GM12878 (cell line): ENCODE results near the gene GPRC5C. TPM values are rescaled to one million over a fixed set of nuclear protein-coding genes. Genes with fewer than 3 reads are reported as not detected.

ENCODE experiments used
- CHD2 ChIP-seq: IDR thresholded peaks from 2 replicates; pipeline ENCODE4 v1.6.1; 2011; ENCODE audit warnings: low read depth, low read length, improper control_type of control experiment, borderline replicate concordance
- CREB1 ChIP-seq: IDR thresholded peaks from 2 replicates; pipeline ENCODE4 v1.6.1; 2012; ENCODE audit warnings: low read depth, mild to moderate bottlenecking, inconsistent platforms
- EGR1 ChIP-seq, 2 experiments: IDR thresholded peaks; 1 replicate in 1 of 2; 2 replicates in 1 of 2; pipeline ENCODE4 v1.6.1; 2011 to 2012; ENCODE audit warnings: low read depth in 2 of 2, low read length in 2 of 2, borderline replicate concordance in 1 of 2, mild to moderate bottlenecking in 1 of 2, moderate library complexity in 1 of 2
- EP300 ChIP-seq, 2 experiments: fragments of 150-350 bp in 1 of 2; IDR thresholded peaks; 2 replicates each; pipeline ENCODE4 v1.6.1; 2011 to 2012; ENCODE audit warnings: low read depth in 2 of 2, low read length in 2 of 2, borderline replicate concordance in 1 of 2, improper control_type of control experiment in 1 of 2, inconsistent platforms in 1 of 2; ENCODE audit not compliant: control insufficient read depth in 1 of 2
- ETV6 ChIP-seq, 2 experiments: fragments of 450-650 bp in 1 of 2; IDR thresholded peaks in 1 of 2; conservative IDR thresholded peaks in 1 of 2; 2 replicates each; pipeline ENCODE4 v1.6.1; 2014; ENCODE audit warnings: antibody characterized with exemption in 1 of 2, borderline replicate concordance in 1 of 2, low read depth in 1 of 2, mild to moderate bottlenecking in 1 of 2, moderate library complexity in 1 of 2
- EZH2 ChIP-seq: IDR thresholded peaks from 2 replicates; pipeline ENCODE4 v1.6.1; 2012; ENCODE audit warnings: low read depth, mild to moderate bottlenecking, control low read depth, inconsistent platforms, low read length, borderline replicate concordance; ENCODE audit not compliant: control insufficient read depth
- GABPA ChIP-seq: IDR thresholded peaks from 2 replicates; pipeline ENCODE4 v1.6.1; 2014; ENCODE audit warnings: antibody characterized with exemption, low read depth, mild to moderate bottlenecking, inconsistent platforms
- IKZF1 ChIP-seq: fragments of 450-650 bp; conservative IDR thresholded peaks from 2 replicates; pipeline ENCODE4 v1.6.1; 2017; ENCODE audit warnings: antibody characterized with exemption, mild to moderate bottlenecking
- LARP7 ChIP-seq: fragments of 450-650 bp; IDR thresholded peaks from 2 replicates; pipeline ENCODE4 v1.6.1; 2017; ENCODE audit warnings: mild to moderate bottlenecking
- MXI1 ChIP-seq: fragments of 150-350 bp; IDR thresholded peaks from 2 replicates; pipeline ENCODE4 v1.6.1; 2011; ENCODE audit warnings: low read depth, mild to moderate bottlenecking, inconsistent platforms, low read length, improper control_type of control experiment
- NBN ChIP-seq: fragments of 450-650 bp; IDR thresholded peaks from 2 replicates; pipeline ENCODE4 v1.6.1; 2016
- PAX8 ChIP-seq: fragments of 450-650 bp; IDR thresholded peaks from 2 replicates; pipeline ENCODE4 v1.6.1; 2017; ENCODE audit warnings: mild to moderate bottlenecking, moderate library complexity
- POLR2A ChIP-seq: IDR thresholded peaks from 2 replicates; pipeline ENCODE4 v1.6.1; 2011; ENCODE audit warnings: low read depth, mild to moderate bottlenecking, low read length
- POLR2AphosphoS2 ChIP-seq: IDR thresholded peaks from 2 replicates; pipeline ENCODE4 v1.6.1; 2011; ENCODE audit warnings: low read depth, mild to moderate bottlenecking, low read length, improper control_type of control experiment, moderate library complexity
- RCOR1 ChIP-seq: conservative IDR thresholded peaks from 2 replicates; pipeline ENCODE4 v1.6.1; 2012; ENCODE audit warnings: low read depth, low read length, improper control_type of control experiment
- SP1 ChIP-seq: IDR thresholded peaks from one replicate; pipeline ENCODE4 v1.6.1; 2011; ENCODE audit warnings: low read depth, low read length
- STAT3 ChIP-seq: IDR thresholded peaks from 2 replicates; pipeline ENCODE4 v1.6.1; 2011; ENCODE audit warnings: low read depth, low read length, improper control_type of control experiment
- WRNIP1 ChIP-seq: IDR thresholded peaks from 2 replicates; pipeline ENCODE4 v1.6.1; 2011; ENCODE audit warnings: low read depth, low read length, improper control_type of control experiment, borderline replicate concordance
- ZNF207 ChIP-seq: fragments of 450-650 bp; IDR thresholded peaks from 2 replicates; pipeline ENCODE4 v1.6.1; 2014; ENCODE audit warnings: antibody characterized with exemption, mild to moderate bottlenecking, borderline replicate concordance
- ZNF622 ChIP-seq: fragments of 450-650 bp; IDR thresholded peaks from 2 replicates; pipeline ENCODE4 v1.6.1; 2017; ENCODE audit warnings: mild to moderate bottlenecking, inconsistent platforms
- ZZZ3 ChIP-seq: IDR thresholded peaks from 2 replicates; pipeline ENCODE4 v1.6.1; 2011; ENCODE audit warnings: low read depth; ENCODE audit not compliant: control insufficient read depth, insufficient read length
- polyA plus RNA-seq, 11 experiments: library from polyadenylated mRNA; depleted of rRNA in 4 of 11; unstranded in 6 of 11; stranded (reverse) in 5 of 11; fragments of >200 nt; fragmentation: Nextera tagmentation in 4 of 11; fragmentation: Illumina TruSeq in 1 of 11; extraction: Ambion mirVana in 4 of 11; extraction: Trizol in 1 of 11; gene quantifications; 1 replicate in 1 of 11; 2 replicates in 10 of 11; pipeline versions ENCODE4 v1.2.1 to v1.2.3, GENCODE V29; 2011 to 2016; ENCODE audit warnings: inconsistent platforms in 2 of 11, missing spikeins in 2 of 11, low read depth in 1 of 11
- total RNA-seq, 4 experiments: library from RNA; depleted of rRNA in 3 of 4; stranded (reverse); fragments of >200 nt in 3 of 4; fragmentation: Illumina TruSeq in 1 of 4; extraction: Trizol in 1 of 4; gene quantifications; 2 replicates each; pipeline versions ENCODE4 v1.2.1 to v1.2.3, GENCODE V29; 2013 to 2021
- TF ChIP-seq, protein P1 (sequence below): fragments of 450-650 bp; formaldehyde crosslinking; IDR thresholded peaks from 2 replicates; pipeline ENCODE4 v1.5.0; 2022; ENCODE audit warnings: mild to moderate bottlenecking, missing genetic modification characterization
- TF ChIP-seq, protein P2 (sequence below): IDR thresholded peaks from 2 replicates; pipeline ENCODE4 v1.6.1; 2011; ENCODE audit warnings: low read depth, mild to moderate bottlenecking, low read length, moderate library complexity, borderline replicate concordance; ENCODE audit errors: extremely low read depth
- TF ChIP-seq, protein P3 (sequence below): fragments of 450-650 bp; IDR thresholded peaks from 2 replicates; pipeline ENCODE4 v1.6.1; 2018; ENCODE audit warnings: mild to moderate bottlenecking, low read depth, moderate library complexity; ENCODE audit not compliant: partially characterized antibody

Gene GPRC5C
- total and polyA plus RNA-seq, 10 of the 15 experiments (the other 5 are each of a cell fraction or from before 2014, with no cell fraction given): 0.04 to 1.3 (median 0.36) TPM; not detected in 2

DNA sequence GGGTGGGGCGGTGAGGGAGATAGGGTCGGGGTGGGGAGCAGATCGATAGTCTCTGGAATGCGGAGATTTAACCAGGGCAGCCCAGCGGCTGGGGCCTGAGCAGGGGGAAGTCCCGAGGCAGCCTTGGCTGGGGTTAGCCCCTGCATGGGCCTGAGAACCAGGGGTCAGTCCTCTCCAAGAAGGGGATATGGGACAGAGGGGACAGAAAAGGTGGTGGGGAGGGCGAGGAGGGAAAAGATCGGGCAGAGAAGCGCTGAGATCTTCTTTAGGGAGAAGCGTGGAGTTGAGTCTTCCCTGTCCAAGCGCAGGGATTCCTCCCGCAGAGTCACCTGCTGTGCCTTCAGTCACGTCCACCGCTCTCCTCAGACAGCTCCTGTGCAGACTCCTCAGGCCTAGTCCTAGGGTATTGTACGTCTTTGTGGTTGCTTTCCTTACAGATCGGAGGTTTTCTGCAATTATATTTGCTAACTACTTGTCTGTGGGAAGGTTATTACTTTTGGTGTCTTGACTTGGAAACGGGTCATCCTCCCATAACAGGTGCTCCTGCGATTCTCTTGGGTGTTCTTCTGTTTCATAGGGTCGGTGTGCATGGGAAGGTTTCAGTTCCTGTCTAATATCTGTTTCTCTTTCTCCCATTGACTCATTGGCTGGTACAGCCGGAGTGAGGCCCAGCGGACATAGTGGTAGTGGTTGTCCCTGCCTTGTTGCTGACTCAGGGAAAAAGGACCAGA lies 35.5 kb downstream of the GPRC5C start (continued):
- TF ChIP-seq, protein P1, sequence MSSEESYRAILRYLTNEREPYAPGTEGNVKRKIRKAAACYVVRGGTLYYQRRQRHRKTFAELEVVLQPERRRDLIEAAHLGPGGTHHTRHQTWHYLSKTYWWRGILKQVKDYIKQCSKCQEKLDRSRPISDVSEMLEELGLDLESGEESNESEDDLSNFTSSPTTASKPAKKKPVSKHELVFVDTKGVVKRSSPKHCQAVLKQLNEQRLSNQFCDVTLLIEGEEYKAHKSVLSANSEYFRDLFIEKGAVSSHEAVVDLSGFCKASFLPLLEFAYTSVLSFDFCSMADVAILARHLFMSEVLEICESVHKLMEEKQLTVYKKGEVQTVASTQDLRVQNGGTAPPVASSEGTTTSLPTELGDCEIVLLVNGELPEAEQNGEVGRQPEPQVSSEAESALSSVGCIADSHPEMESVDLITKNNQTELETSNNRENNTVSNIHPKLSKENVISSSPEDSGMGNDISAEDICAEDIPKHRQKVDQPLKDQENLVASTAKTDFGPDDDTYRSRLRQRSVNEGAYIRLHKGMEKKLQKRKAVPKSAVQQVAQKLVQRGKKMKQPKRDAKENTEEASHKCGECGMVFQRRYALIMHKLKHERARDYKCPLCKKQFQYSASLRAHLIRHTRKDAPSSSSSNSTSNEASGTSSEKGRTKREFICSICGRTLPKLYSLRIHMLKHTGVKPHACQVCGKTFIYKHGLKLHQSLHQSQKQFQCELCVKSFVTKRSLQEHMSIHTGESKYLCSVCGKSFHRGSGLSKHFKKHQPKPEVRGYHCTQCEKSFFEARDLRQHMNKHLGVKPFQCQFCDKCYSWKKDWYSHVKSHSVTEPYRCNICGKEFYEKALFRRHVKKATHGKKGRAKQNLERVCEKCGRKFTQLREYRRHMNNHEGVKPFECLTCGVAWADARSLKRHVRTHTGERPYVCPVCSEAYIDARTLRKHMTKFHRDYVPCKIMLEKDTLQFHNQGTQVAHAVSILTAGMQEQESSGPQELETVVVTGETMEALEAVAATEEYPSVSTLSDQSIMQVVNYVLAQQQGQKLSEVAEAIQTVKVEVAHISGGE (CRISPR knock-in tag): no peak
- TF ChIP-seq POLR2AphosphoS2 (peak; percentile 69), WRNIP1 (0 out of 2 replicates have a peak, but pooled peaks have one; percentile 61), EP300 (IDR thresholded peaks at IDR 0.05; ENCODE audit: borderline replicate concordance in 1 of 2, control insufficient read depth in 1 of 2, low read depth in 2 of 2, low read length in 2 of 2) (peak; percentile 68 to 79), ETV6 (conservative IDR thresholded peaks at IDR 0.05 in 1 of 2, IDR thresholded peaks at IDR 0.05 in 1 of 2; ENCODE audit: borderline replicate concordance in 1 of 2, low read depth in 1 of 2) (peak in 1 of 2 experiments; percentile 83; a peak in 2 of 4 replicates), RCOR1 (0 out of 2 replicates have a peak, but pooled peaks have one; percentile 43), EGR1 (IDR thresholded peaks at IDR 0.05; ENCODE audit: borderline replicate concordance in 1 of 2, low read depth in 2 of 2, low read length in 2 of 2) (peak in 1 of 2 experiments; percentile 21; a peak in 1 of 3 replicates), POLR2A (peak; percentile 58; the same call in 1 of the 2 replicates), NBN (peak; percentile 95), CHD2 (0 out of 2 replicates have a peak, but pooled peaks have one; percentile 41), ZZZ3 (no peak), GABPA (no peak), MXI1 (peak; percentile 75), IKZF1 (peak; percentile 92), PAX8 (no peak), EZH2 (no peak), SP1 (peak; percentile 48), LARP7 (0 out of 2 replicates have a peak, but pooled peaks have one; percentile 39), CREB1 (no peak), STAT3 (0 out of 2 replicates have a peak, but pooled peaks have one; percentile 28), ZNF207 (0 out of 2 replicates have a peak, but pooled peaks have one; percentile 67), ZNF622 (no peak)
- TF ChIP-seq, protein P2, sequence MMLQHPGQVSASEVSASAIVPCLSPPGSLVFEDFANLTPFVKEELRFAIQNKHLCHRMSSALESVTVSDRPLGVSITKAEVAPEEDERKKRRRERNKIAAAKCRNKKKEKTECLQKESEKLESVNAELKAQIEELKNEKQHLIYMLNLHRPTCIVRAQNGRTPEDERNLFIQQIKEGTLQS: no peak
- TF ChIP-seq, protein P3, sequence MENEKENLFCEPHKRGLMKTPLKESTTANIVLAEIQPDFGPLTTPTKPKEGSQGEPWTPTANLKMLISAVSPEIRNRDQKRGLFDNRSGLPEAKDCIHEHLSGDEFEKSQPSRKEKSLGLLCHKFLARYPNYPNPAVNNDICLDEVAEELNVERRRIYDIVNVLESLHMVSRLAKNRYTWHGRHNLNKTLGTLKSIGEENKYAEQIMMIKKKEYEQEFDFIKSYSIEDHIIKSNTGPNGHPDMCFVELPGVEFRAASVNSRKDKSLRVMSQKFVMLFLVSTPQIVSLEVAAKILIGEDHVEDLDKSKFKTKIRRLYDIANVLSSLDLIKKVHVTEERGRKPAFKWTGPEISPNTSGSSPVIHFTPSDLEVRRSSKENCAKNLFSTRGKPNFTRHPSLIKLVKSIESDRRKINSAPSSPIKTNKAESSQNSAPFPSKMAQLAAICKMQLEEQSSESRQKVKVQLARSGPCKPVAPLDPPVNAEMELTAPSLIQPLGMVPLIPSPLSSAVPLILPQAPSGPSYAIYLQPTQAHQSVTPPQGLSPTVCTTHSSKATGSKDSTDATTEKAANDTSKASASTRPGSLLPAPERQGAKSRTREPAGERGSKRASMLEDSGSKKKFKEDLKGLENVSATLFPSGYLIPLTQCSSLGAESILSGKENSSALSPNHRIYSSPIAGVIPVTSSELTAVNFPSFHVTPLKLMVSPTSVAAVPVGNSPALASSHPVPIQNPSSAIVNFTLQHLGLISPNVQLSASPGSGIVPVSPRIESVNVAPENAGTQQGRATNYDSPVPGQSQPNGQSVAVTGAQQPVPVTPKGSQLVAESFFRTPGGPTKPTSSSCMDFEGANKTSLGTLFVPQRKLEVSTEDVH: peak; percentile 70
